Measurements from ENCODE around the gene ZNF274. TPM values are rescaled to one million over a fixed set of nuclear protein-coding genes. Genes with fewer than 3 reads are reported as not detected.
A peak's percentile ranks its signal among the peaks of the same experiment; 100 is the strongest.

Gene ZNF274
- total RNA-seq, 1 experiment from 2014 or later: 28.7 TPM

DNA sequence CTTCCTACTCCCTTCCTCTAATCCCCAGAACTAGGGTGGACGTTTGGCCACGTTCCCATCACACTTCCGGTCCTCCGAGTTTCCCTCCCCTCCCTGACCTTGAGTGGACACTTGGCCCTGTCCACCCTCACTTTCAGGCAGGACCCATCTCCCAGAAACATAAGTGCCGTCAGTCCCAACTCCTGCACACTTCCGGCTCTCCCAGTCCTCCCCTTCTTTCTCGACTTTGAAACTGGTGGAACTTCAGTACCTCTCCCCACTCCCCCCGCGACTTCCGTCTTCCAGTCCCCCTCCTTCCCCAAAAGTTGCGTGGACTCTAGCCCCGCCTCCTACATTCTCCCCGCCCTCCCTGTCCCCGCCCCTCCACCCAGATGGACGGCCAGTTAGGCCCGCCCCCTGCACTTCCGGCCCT, 278 bp upstream of the ZNF274 start:
- H2AK5ac ChIP-seq (ENCODE audit: insufficient read length, low read length): no peak overlapping the region
- no peaks in the 10 kb centered on the region for H3K4me1 ChIP-seq (ENCODE audit: insufficient read depth, low read length)
- no peak overlapping the region for H3K14ac ChIP-seq (ENCODE audit: insufficient read depth, low read length)
- no peak overlapping the region for H3K4ac ChIP-seq (ENCODE audit: low read depth, low read length)
- H3K27me3 Mint-ChIP-seq (ENCODE audit: low read depth): no peaks in the 10 kb centered on the region
- H3K23ac ChIP-seq (ENCODE audit: insufficient read length, low read depth, low read length): no peak overlapping the region
- no peak overlapping the region for H2BK120ac ChIP-seq (ENCODE audit: low read depth, low read length, poor library complexity, severe bottlenecking)
- no peak overlapping the region for H2BK20ac ChIP-seq (ENCODE audit: low read depth, low read length, poor library complexity, severe bottlenecking)
- H3K79me2 ChIP-seq (ENCODE audit: insufficient read depth, low read length): peaks cover 2% of the 10 kb centered on the region; the same call in 1 of the 2 replicates
- H3K27me3 ChIP-seq (ENCODE audit: insufficient read depth, low read length): no peaks in the 10 kb centered on the region
- no peaks in the 10 kb centered on the region for H3K79me1 ChIP-seq (ENCODE audit: insufficient read depth, low read depth, low read length, poor library complexity, severe bottlenecking)
- peaks cover 56 to 82% of the 10 kb centered on the region in 2 experiments for H3K9me3 Mint-ChIP-seq
- H3K9me3 ChIP-seq (ENCODE audit: control insufficient read depth, low read depth, low read length): peaks cover 46% of the 10 kb centered on the region
- no peak overlapping the region for H2BK15ac ChIP-seq (ENCODE audit: low read depth, low read length)
- no peak overlapping the region for H3K9ac ChIP-seq (ENCODE audit: extremely low read depth, insufficient read length, low read length)
- H4K8ac ChIP-seq (replicated peaks; ENCODE audit: insufficient read length, low read depth, low read length): peak overlapping the region; percentile 23
- no peak overlapping the region for H3K18ac ChIP-seq (ENCODE audit: insufficient read length, low read depth, low read length)
- DNase-seq: no peak
- no peak overlapping the region for H3K27ac ChIP-seq (ENCODE audit: insufficient read length, low read depth, low read length)
- H3K27ac Mint-ChIP-seq: peak overlapping the region; percentile 64 to 99 (median 86); a peak in 4 of 7 replicates
- WGBS (ENCODE audit: extremely low coverage, insufficient read length, low lambda C conversion rate): no CpG with 5 or more reads among the region's 17 CpGs
- no peak overlapping the region for H3K56ac ChIP-seq (ENCODE audit: insufficient read length, low read depth, low read length)
- H2BK12ac ChIP-seq (ENCODE audit: insufficient read length, low read depth, low read length): no peak overlapping the region
- H4K91ac ChIP-seq (ENCODE audit: insufficient read length, low read depth, low read length): no peak overlapping the region
- no peak overlapping the region for H2AFZ ChIP-seq (ENCODE audit: low read length)
- peaks cover 4 to 11% of the 10 kb centered on the region in 2 experiments for H3K4me1 Mint-ChIP-seq
- H3K4me3 Mint-ChIP-seq: peak overlapping the region; percentile 90 to 92
- H3T11ph ChIP-seq (ENCODE audit: low read length): no peak overlapping the region
- TF ChIP-seq CTCF (conservative IDR thresholded peaks at IDR 0.05): no peak
- no peaks in the 10 kb centered on the region for H4K20me1 ChIP-seq (ENCODE audit: control insufficient read depth, insufficient read depth, insufficient read length)
- no peak overlapping the region for H2BK5ac ChIP-seq (ENCODE audit: insufficient read length, low read length)
- peaks cover 4% of the 10 kb centered on the region for H3K23me2 ChIP-seq (ENCODE audit: insufficient read length, low read depth, low read length, poor library complexity, severe bottlenecking)
- H3K36me3 Mint-ChIP-seq (ENCODE audit: insufficient read depth in 1 of 3, low read depth in 3 of 3): peaks cover 47 to 65% (median 61%) of the 10 kb centered on the region in 3 experiments
- H4K5ac ChIP-seq (ENCODE audit: insufficient read length, low read depth, low read length): no peak overlapping the region
- H3K4me2 ChIP-seq (ENCODE audit: insufficient read depth, insufficient read length, low read length): peak overlapping the region; percentile 42
